Stimulated activated CD8-positive, alpha-beta memory T cell treated with anti-CD3 and anti-CD28 coated beads, Interleukin-15, amount 100 ng/mL, for 48 hours (primary cell): ENCODE data around the gene RANBP1.
A peak's percentile ranks its signal among the peaks of the same experiment; 100 is the strongest.

ENCODE experiments used
- DNase-seq, 2 donors: peaks; one replicate each; pipeline ENCODE4 v3.0.0-alpha.2; 2020; ENCODE audit warnings: low read depth in 2 of 2

Gene RANBP1

DNA sequence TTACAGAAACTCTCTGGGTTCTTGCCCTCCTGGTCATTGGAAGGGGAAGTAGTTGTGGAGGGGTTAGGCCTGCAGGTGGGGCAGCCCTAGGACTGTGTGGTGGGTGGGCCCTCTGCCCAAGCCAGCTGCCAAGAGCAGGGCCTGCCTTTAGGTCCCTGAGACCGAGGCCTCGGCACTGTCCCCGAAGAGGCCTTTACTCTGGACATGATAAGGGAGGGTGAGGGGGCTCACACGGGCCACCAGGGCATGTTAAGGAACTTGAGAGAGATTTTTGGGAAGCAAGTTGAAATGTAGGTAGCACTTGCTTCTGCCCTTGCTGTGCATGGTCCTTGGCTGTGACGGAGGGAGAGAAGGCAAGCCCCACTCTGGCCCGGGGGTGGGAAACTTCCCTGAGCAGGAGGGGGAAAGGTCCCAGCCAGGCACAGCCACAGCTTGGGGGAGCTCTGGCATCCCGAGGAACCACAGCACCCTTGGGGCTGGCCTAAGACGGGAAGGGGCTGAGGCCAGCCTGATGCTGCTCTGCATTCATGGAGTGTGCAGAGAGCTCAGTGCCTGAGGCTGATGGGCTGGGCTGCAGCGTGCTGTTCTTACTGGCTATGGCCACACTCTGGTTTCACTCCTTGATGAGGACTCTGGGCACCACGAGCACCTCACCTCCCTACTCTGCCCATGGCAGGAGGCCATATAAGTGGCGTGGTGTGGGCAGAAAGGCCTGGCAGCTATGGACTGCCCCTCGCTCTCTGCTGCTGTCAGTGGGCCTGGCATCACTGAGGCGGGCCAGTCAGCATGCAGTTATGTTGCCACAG, 7.8 kb upstream of the RANBP1 start:
- DNase-seq: no peak

DNA sequence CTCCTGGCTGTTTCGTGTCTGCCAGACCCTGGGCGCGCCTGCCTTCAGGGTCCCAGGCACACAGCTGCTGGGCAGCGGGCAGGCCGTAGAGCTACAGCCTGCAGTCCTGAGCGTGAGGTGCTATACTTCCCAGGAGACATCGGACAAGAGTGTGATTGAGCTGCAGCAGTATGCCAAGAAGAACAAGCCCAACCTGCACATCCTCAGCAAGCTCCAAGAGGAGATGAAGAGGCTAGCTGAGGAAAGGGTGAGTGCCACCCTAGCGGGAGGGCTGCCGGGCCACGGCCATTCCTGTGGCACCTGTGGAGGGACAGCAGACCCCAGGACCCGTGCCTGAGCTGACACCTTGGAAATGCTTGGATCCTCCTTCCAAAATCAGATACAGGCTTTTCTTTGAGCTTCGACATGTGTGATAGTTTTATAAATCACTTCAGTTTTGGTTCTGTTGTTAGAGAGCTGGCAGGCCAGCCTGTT, 7.1 kb upstream of the RANBP1 start:
- no peak for DNase-seq

DNA sequence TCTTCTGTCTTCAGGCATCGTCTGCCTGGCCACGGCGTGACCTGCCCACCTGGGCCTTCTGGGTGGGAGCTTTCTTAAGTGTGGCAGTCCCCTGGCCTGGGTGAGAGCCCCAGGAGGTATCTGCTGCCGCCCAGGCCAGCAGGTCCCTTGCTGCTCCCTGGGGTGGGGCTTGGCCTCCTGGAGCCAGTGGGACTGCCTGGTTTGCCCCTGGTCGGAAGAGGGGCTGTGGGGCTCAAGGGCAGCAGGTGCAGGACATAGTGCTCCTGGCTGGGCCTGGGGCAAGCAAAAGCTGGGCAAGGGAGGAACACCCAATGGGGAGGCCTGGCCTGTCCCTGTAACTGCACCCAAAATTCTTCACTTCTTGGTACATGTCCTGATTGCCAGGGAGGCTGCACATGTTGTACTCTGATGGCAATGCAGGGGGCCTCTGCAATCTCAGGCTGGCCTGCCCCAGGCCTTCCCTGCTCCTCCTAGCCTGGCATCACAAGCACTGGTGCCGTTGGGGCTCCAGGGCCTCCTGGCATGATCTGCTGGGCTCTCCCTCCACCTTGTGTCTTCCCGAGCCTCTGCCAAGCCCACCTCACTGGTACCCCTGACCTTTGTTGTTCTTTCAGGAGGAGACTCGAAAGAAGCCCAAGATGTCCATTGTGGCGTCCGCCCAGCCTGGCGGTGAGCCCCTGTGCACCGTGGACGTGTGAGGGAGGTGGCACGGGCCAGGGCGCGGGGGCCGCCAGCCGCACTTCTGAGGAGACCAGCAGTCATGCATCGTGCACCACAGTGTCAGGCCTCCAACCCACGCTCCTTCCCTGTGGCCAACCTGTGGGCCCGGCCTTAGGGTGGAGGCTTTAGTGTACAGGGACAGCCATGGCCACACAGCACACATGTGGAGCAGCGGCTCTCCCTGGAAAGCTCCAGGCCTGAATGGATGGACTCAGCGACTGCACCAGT, 6.2 kb upstream of the RANBP1 start:
- DNase-seq: no peak

DNA sequence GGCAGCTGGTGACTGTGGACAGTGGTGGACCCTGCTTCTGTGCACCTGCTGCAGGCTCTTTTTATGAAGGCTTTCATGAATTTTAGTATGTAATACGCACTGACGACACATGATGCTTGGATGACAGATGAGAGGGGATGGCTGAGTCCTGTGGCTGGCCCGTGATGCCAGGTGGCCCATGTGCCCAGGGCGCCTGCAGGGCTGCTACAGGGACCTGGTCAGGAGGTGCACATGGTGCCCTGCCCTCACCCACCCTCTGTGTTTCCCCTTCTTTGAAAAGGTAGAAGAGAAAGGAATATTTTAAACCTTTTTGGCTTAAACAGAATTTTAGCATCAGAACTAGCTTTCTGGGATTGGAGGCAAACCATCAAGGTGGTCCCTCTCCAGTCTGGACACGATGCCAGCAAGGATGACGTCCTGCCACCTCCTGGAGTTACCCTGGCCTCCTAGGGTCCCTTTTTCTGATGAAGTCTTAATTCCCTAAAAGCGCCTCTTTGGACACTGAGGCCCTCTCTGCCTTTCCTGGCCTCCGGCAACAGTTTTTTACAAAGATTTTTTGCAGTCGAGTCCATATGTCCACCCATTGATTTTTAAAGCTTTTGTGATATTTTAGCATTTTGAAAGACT, 5.4 kb upstream of the RANBP1 start:
- no peak for DNase-seq

DNA sequence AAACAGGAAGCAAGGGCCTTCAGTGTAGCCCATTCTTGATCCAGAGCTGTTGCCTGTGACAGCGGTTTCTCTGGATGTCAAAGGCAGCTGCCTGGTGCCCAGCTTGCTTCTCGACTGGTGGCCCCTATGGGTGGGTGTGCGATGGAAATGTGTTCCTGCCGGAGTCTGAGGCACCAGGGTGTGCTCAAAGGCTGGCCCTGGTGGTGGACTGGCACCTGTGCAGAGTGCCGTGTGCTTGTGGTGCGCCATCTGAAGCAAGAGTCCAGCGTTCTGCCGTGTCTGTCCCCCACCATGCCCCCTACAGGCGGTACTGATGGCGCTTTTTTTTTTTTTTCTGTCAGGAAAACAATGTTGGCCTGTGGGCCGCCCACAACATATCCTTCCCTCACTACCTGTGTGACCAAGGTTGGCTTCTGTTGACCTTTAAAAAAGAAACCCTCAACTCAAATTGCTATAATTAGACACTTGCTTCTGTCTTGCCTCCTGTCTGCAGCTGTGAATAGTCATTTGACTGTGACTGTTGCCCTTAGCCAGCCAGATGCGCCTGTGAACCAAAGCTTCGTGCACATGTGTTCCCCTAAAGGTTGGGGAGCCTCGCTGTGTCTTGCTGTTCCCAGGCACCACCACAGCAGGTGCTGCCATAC, 4.7 kb upstream of the RANBP1 start:
- DNase-seq: peak in 1 of 2 donors; percentile 28

DNA sequence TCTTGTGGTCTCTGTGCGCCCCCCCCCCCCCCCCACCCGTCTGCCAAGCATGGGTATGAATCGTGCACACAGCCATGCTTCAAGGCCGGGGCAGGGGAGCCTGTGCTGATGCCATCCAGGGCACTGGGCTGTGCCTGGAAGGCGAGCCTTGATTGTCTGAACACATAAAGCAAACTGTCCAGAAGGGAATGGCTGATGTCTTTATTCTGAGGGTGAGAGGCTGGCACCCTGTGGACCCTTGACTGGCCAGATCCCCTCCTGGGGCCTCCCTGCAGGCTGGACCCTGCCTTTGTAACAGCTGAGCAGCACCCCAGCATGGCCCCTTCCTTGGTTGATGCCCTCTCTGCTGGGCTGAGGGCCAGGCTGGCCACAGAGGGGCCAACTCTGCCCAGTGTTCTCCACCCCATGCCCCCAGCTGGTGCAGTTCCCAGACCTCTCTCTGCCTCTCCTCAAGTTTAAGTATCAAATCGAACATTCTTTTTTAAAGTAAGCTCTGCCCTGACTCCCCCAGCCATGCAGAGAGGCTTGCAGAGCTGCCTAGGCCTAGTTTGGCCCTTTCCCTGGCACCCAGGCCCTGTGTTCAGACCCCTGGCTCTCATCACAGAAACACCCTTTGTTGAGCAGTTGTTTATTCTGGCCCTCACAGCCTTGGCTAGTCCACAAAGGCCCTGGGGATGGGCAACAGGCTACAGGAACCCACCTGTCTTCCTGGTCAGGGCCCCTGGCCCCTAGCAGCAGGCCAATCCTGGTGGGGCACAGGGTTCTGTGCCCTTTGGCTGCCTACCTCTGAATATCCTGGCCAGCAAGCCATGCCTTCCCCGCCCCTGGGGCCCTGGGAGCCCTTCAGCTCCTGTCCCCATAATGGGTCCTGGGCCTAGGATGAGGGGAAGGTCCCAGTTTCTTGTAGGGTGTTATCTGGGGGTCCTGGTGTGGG, 3.9 kb upstream of the RANBP1 start:
- no peak for DNase-seq

DNA sequence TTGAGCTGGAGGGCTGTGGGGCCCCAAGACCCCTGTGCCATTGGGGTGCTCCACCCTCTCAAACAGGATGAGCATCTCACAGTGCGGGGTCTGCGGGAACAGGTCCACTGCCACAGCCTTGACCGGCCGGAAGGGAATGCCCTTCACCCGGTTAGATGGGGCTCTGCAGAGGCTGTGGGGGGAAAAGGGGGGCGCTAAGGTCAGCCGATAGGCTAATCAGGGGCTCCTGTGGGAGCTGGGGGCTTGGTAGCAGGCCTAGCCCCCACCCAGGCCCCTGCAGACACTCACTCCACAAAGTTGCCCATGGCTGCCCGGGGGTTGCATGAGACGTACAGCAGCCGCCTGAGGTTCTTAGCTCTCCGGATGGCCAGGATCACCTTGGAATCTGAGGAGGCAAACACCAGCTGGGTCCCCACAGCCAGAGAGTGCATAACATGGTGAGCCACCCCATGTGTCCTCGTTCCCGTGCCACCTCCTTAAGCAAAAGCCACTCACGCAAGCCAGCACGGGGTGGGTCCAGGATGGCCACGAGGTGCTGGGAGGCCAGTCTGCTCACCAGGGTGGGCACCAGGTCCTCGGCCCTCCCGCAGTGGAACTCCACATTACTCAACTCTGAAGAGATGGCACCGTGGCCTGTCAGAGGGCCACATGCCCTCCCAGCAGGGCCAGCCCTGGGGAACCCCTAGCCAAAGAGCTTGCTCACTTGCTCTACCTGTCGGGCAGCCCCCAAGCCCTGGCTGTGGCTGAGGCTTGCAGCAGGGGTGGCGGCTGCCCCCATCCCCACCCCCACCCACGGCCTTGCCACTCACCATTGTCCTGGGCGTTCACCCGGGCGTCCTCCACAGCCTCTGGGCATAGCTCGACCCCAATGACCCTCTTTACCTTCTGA, 3.0 kb upstream of the RANBP1 start:
- DNase-seq: no peak

DNA sequence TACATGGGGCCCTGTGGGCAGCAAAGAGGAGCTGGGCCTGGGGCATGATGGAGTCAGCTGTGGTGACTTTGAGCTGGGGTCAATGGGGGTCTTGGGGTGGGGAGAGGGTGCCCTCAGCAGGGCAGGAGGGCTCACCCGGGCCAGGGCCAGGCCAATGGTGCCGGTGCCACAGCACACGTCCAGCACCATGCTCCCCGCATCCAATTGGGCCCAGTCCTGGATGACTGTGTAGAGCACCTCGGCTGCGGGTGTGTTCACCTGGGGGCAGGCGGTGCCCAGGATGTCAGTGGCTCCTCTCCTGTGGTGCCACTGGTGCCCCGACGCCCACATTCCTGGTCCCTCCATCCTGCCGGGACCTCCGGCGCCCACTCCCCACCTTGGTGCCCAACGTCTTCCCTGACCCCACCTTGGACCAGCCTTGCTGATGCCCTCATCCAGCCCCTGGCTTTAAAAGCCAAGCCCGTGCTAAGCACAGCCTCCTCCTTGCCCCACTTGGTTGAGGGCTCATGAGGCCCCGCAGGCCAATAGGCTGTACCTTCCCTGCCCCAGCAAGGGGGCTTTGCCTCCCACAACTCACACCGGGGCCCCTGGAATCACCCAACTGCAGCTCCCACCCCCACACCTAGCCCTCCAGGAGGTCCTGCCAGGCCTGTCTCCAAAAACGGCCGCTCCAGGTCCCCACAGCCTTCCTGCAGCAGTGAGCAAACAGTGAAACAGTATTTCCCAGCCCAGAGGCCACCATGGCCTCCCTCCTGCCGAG, 2.2 kb upstream of the RANBP1 start:
- no peak for DNase-seq

DNA sequence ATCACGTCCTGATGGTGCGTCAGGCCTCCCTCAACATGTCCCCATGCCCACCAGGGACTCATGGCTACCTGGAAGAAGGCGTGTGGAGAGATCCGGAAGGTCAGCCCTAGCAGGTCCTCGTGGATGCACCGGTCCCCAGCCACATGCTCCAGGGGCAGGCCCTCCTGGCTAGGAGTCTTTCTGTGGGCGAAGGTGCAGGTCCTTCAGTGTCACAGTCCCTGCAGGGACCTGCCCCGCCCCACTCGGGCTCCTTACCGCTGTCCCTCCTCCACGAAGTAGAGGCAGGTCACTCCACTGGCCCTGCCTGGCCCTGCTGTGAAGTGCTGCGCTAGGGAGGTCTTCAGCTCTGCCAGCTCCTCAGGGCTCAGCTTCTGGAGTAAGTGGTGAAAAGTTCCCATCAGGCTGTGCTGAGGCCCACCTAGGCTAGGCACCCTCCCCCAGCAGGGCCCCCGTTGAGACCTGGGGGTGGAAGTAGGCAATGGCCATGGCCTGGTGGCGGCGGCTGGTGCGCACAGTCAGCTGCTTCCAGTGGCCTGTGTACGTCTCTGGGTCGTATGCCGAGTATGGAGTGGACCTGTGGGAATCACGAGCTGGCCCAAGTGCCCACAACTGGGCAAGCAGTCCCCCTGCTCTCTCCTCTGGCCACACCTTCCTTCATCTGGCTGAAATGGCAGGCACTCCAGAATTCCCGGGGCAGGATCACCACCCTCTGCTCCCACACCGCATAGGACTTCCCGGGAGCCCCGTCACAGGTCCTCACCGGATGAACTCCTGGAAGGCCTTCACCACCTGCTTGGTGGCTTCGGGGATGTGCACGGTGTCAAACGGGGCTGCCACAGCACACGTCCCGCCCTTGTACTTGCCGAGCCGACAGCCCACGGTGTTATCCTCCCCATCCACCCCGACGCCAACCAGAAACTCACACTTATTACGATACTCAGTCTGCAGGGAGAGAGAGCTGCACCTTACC, 1.1 kb upstream of the RANBP1 start:
- DNase-seq: no peak

DNA sequence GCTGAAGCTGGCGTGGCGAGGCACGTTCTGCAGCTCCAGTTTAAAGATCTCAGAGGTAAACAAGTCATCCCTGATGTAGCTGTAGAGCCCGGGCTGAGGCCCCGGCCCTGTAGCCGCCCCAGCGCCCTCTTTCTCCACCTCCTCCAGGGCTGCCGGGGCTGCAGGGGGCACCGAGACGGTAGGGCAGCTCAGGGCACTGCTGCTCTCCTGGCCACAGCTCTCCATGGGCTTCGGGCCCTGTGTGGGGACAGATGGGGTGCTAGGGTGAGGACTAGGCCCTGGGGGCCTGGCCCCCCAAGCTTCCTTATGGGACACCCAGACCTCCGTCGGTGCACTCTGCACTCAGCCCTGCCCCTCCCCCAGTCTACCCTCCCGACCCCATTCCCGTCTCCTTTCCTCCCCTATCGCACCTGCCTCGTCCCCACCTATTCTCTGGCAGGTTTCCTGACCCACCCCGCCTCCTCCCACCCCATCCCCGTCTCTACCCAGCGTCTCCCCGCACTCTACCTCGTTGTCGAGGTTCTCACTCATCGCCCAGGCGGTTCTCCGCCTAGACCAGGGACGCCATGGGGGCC, 559 bp downstream of the RANBP1 start:
- DNase-seq: no peak

DNA sequence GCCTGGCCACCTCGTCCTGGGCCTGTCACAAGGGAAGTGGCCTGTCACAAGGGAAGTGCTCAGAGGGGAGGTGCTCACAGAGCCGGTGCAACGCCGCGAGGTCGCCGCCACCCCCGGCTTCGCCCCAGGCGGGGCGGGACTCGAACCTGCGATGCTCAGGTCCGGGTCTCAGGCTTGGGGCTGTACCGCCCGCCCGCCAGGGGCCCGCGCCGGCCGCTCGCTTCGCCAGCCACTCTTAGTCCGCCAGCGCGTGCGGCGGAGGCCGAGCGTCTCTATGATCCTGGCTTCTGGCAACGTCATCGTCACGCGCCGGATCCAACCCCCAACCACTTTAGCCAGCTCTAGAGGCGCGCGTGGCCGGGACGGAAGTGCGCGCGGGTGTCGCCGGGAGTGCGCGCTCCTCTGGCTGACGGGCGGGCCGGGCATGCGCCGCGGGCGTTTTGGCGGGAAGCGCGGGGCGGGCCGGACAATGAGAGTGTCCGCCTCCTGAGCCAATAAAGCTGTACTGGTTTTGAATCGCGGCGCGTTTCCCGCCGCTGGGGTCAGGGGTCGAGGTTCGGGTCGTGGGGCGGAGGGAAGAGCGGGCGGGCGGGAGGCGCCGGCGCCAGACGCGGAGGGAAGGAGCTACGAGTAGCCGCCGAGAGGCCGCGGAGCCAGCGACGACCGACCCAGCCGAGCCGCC, 1.2 kb downstream of the RANBP1 start, which contains the start of gene TRMT2A:
Gene TRMT2A, minus strand, starts transcription at position 276 of the 682 bp plus-strand sequence. CDS start 320 bp downstream, outside the sequence.
- DNase-seq: peak; percentile 95 to 98

DNA sequence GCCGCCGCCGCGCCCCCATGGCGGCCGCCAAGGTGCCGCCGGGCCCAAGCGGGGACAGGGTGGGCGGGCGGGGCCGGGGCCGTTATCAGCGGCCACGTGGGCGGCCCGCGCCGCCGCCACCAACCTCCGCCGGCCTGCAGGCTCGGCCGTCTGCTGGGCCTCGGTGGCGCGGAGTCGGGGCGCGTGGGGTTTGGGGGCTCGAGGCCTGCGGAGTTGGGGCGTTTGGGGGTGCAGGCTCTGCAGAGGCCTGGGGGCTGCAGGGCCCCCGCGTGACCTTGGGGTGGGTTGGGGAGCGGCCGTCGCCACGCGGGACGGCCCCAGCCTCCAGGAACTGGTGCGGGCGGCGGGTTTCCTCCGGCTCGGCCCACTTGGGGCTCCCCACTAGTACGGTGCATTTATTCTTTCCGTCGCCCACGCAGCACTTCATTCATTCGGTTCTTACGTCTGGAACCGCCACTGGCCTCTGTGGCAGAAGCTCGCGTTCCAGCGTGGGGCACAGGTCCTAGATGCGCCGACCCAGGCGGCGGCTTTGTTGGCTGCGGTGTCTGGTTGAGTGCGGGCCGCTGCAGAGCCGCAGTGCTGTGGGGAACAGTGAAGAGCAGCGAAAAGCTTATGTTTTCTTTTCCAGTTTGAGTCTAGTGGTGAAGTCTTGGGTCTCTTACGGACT, 1.9 kb downstream of the RANBP1 start:
- peak; percentile 70 to 78 for DNase-seq

DNA sequence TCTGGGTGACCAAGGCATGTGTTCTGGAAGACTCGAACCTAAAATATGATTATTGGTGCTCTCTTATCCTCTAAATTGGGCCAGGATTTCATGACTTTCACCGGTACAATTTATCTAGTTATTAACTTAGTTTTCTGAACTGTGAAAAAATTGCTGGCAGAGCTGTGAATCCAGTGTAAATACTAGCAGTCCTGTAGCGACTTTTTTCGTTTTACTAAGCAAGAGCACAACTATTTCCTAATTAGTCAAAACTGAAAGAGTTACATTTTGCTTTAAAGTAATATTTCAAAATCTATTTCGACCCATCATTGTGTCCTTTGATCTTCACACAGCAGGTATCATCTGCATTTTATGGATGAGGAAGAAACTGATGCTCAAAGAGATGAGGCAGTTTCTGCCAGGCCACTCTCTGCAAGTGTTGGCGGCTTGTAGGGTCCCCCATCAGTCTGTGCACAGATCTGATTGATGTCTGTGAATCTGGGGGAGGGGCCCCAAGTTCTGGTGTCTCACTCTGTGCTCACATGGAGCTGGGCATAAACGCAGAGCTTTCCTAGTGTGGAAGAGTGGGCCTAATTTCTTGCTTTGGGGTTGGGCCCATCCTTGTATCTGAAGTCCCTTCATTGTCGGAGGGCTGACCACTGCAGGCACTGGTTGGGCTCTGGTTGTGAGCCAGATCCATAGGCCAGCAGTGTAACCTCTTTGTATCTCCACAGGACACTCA, 2.6 kb downstream of the RANBP1 start:
- no peak for DNase-seq

DNA sequence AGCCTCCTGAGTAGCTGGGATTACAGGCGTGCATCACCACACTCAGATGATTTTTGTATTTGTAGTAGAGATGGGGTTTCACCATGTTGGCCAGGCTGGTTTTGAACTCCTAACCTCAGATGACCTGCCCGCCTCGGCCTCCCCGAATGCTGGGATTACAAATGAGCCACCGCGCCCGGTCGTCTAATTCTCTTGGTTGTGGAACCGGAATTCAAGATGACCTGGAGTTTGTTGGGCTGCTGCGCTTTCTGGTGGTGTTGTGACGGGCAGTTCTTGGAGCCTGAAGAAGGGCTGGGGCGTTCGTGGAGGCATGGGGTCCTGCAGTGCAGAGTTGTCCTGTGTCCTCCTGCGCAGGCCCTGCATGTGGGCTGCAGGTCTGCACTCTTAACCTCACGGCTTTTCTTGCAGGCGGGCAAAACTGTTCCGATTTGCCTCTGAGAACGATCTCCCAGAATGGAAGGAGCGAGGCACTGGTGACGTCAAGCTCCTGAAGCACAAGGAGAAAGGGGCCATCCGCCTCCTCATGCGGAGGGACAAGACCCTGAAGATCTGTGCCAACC, 6.0 kb downstream of the RANBP1 start:
- no peak for DNase-seq
